Activated T-helper 1 cell treated with anti-CD3 and anti-CD28 coated beads, Interleukin-12 subunit alpha, Interleukin-12 subunit beta, Interleukin-2, Interleukin-4 antibody, amounts not matched to agents 30 ng/mL and 10 ng/mL and 1 ng/mL, durations not matched to agents 14 hours and 24 hours and 36 hours (primary cell): Measurements from ENCODE around the gene NR4A3. TPM values are rescaled to one million over a fixed set of nuclear protein-coding genes. Genes with fewer than 3 reads are reported as not detected.

Source experiments
- DNase-seq: peaks from one replicate; pipeline ENCODE4 v3.0.0; 2021; ENCODE audit warnings: low spot score
- H3K27ac Mint-ChIP-seq: one replicate; pipeline ENCODE4 v1.8.0; 2021; ENCODE audit warnings: mild to moderate bottlenecking, mixed read lengths
- H3K27me3 Mint-ChIP-seq: one replicate; pipeline ENCODE4 v1.8.0; 2022; ENCODE audit warnings: mild to moderate bottlenecking, moderate library complexity, mixed read lengths; ENCODE audit not compliant: insufficient read depth
- H3K36me3 Mint-ChIP-seq: one replicate; pipeline ENCODE4 v1.8.0; 2021; ENCODE audit warnings: low read depth, mixed read lengths
- H3K4me1 Mint-ChIP-seq: one replicate; pipeline ENCODE4 v1.8.0; 2021; ENCODE audit warnings: low read depth, mixed read lengths
- H3K4me3 Mint-ChIP-seq: one replicate; pipeline ENCODE4 v1.8.0; 2021; ENCODE audit warnings: mild to moderate bottlenecking, moderate library complexity, mixed read lengths
- H3K9me3 Mint-ChIP-seq: one replicate; pipeline ENCODE4 v1.8.0; 2021; ENCODE audit warnings: mixed read lengths
- intact Hi-C: fragments of 100-400 bp; cut with micrococcal nuclease; formaldehyde crosslinking; loops from one replicate; pipeline ENCODE4 v1.15.1; 2024
- total RNA-seq: library from RNA; stranded (reverse); gene quantifications from 2 replicates; pipeline ENCODE4 v1.2.3, GENCODE V29; 2022

The NR4A3 gene
- total RNA-seq, 1 donor from 2014 or later = 68.6 TPM

- intact Hi-C loops = loop anchor here (5.0 kb wide), 1 partner anchor 84 kb away; no protein-coding TSS in a partner anchor
- Mint-ChIP-seq H3K27me3 (peaks cover 6% of the 10 kb centered on the region), H3K4me1 (peaks cover 27% of the 10 kb centered on the region), H3K27ac (no peak overlapping the region), H3K4me3 (no peak overlapping the region), H3K9me3 (peaks cover 5% of the 10 kb centered on the region), H3K36me3 (peaks cover 8% of the 10 kb centered on the region)
- no peak for DNase-seq
Measured at GRCh38 chr9:99873531-99873930, 51.8 kb downstream of the NR4A3 start.

- peaks cover 5% of the 10 kb centered on the region for H3K9me3 Mint-ChIP-seq
- DNase-seq = no peak
- peaks cover 22% of the 10 kb centered on the region for H3K4me1 Mint-ChIP-seq
- H3K4me3 Mint-ChIP-seq = no peak overlapping the region
- no peak overlapping the region for H3K27ac Mint-ChIP-seq
- intact Hi-C loops = loop anchor here (5.0 kb wide), 1 partner anchor 83 kb away; no protein-coding TSS in a partner anchor
- H3K27me3 Mint-ChIP-seq = peaks cover 6% of the 10 kb centered on the region
- peaks cover 5% of the 10 kb centered on the region for H3K36me3 Mint-ChIP-seq
Measured at GRCh38 chr9:99873943-99874584, 52.4 kb downstream of the NR4A3 start.

DNA sequence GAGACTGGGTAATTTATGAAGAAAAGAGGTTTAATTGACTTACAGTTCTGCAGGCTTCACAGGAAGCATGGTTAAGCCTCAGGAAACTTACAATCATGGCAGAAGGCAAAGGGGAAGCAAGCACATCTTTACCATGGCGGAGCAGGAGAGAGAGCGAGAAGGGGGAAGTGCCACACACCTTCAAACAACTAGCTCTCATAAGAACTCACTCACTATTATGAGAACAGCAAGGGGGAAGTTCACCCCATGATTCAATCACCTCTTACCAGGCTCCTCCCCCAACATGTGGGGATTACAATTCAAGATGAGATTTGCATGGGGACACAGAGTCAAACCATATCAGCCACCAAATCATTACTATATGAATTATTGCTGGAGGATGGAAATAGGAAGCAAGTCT, 54.5 kb downstream of the NR4A3 start:
- no peak for DNase-seq
- H3K4me1 Mint-ChIP-seq = peaks cover 20% of the 10 kb centered on the region
- H3K27me3 Mint-ChIP-seq = peaks cover 6% of the 10 kb centered on the region
- peaks cover 9% of the 10 kb centered on the region for H3K9me3 Mint-ChIP-seq
- H3K27ac Mint-ChIP-seq = no peak overlapping the region
- H3K4me3 Mint-ChIP-seq = no peak overlapping the region
- H3K36me3 Mint-ChIP-seq = peaks cover 2% of the 10 kb centered on the region
- intact Hi-C loops = no loop called here

GRCh38 chr9:99878651-99879050, 57.0 kb downstream of the NR4A3 start:
- Mint-ChIP-seq H3K27ac (no peak overlapping the region), H3K36me3 (peaks cover 2% of the 10 kb centered on the region), H3K4me3 (no peak overlapping the region), H3K4me1 (peaks cover 31% of the 10 kb centered on the region), H3K9me3 (peaks cover 9% of the 10 kb centered on the region), H3K27me3 (peaks cover 6% of the 10 kb centered on the region)
- no peak for DNase-seq
- intact Hi-C loops = no loop called here

DNA sequence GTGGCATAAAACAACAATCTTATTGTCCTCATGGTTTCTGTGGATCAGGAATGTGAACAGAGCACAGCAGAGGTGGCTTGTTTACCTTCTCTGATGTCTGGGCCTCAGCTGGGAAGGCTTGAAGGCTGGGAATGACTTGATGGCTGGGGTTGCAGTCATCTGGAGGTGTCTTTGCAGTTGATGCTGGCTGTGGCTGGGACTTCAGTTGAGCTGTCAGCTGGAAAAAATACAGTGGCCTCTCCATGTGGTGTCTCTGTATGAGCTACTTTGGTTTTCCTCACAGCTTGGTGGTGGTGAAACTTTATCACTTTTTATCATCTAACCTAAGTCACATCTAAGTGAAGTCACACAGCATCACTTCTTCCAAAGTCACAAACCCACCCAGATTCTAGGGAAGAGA, 60.1 kb downstream of the NR4A3 start:
- no peak for DNase-seq
- Mint-ChIP-seq H3K27me3 (peaks cover 2% of the 10 kb centered on the region), H3K4me3 (no peak overlapping the region), H3K27ac (no peak overlapping the region), H3K9me3 (peaks cover 4% of the 10 kb centered on the region), H3K4me1 (peaks cover 24% of the 10 kb centered on the region), H3K36me3 (peaks cover 4% of the 10 kb centered on the region)
- intact Hi-C loops = no loop called here

- H3K4me3 Mint-ChIP-seq = no peak overlapping the region
- H3K4me1 Mint-ChIP-seq = peaks cover 16% of the 10 kb centered on the region
- no peak overlapping the region for H3K27ac Mint-ChIP-seq
- H3K27me3 Mint-ChIP-seq = peaks cover 2% of the 10 kb centered on the region
- DNase-seq = no peak
- H3K36me3 Mint-ChIP-seq = peaks cover 2% of the 10 kb centered on the region
- no peaks in the 10 kb centered on the region for H3K9me3 Mint-ChIP-seq
- intact Hi-C loops = no loop called here
Measured at GRCh38 chr9:99885747-99886146, 64.1 kb downstream of the NR4A3 start.

GRCh38 chr9:99889120-99889519, 67.4 kb downstream of the NR4A3 start:
- Mint-ChIP-seq H3K27ac (no peak overlapping the region), H3K4me3 (no peak overlapping the region), H3K9me3 (no peaks in the 10 kb centered on the region), H3K36me3 (peaks cover 2% of the 10 kb centered on the region), H3K27me3 (peaks cover 16% of the 10 kb centered on the region), H3K4me1 (peaks cover 3% of the 10 kb centered on the region)
- intact Hi-C loops = no loop called here
- no peak for DNase-seq

DNA sequence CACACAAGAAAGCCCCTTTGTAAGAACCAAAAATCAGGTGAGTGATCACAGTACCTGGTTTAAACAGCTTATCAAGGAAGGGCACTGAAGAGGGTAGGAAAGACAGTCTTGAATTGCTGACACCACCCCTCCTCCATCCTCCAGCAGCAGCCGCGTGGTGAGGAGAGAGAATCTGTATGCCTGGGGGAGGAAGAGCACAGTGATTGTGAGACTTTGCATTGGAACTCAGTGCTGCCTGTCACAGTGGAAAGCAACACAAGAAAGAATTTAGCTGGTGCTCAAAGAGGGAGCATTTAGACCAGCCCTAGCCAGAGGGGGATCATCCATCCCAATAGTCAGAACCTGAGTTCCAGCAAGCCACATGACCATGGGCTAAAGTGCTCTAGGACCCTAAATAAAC, 73.1 kb downstream of the NR4A3 start:
- Mint-ChIP-seq H3K9me3 (no peaks in the 10 kb centered on the region), H3K4me3 (no peak overlapping the region), H3K4me1 (no peaks in the 10 kb centered on the region), H3K36me3 (no peaks in the 10 kb centered on the region), H3K27me3 (peaks cover 36% of the 10 kb centered on the region), H3K27ac (no peak overlapping the region)
- intact Hi-C loops = no loop called here
- DNase-seq = no peak

DNA sequence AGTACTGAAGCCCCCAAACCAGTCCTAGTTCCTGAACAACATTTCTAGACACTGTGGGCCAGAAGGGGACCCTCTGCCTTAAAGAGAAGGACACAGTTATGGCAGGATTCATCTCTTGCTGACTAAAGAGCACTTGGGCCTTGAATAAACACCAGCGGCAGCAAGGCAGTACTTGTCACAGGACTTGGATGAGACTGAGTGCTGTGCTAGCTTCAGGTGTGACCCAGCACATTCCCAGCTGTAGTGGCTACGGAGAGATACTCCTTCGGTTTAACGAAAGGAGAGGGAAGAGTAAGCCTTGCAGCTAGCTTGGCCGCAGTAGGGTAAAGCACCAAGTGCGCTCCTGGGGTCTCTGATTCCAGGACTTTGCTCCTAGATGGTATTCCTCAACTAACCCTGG, 73.8 kb downstream of the NR4A3 start:
- Mint-ChIP-seq H3K27me3 (peaks cover 40% of the 10 kb centered on the region), H3K4me3 (no peak overlapping the region), H3K4me1 (no peaks in the 10 kb centered on the region), H3K36me3 (no peaks in the 10 kb centered on the region), H3K9me3 (no peaks in the 10 kb centered on the region), H3K27ac (no peak overlapping the region)
- DNase-seq = no peak
- intact Hi-C loops = no loop called here

- no peak for DNase-seq
- intact Hi-C loops = no loop called here
- Mint-ChIP-seq H3K36me3 (no peaks in the 10 kb centered on the region), H3K27ac (no peak overlapping the region), H3K4me1 (no peaks in the 10 kb centered on the region), H3K9me3 (no peaks in the 10 kb centered on the region), H3K27me3 (peaks cover 42% of the 10 kb centered on the region), H3K4me3 (no peak overlapping the region)
Measured at GRCh38 chr9:99896119-99896518, 74.4 kb downstream of the NR4A3 start.

DNA sequence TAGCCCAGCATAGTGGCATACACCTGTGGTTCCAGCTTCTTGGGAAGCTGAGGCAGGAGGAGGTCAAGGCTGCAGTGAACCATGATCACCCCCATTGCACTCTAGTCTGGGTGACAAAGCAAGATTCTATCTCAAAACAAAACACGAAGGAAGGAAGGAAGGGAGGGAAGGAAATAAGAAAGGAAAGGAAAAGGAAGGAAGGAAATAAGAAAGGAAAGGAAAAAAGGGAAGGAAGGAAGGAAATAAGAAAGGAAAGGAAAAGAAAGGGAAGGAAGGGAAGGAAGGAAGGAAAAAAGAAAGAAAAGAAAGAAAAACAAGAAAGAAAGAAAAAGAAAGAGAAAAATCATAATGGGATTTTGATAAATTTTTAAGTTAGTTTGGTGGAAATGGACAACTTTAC, 81.7 kb downstream of the NR4A3 start:
- intact Hi-C loops = no loop called here
- Mint-ChIP-seq H3K4me3 (no peak overlapping the region), H3K27me3 (peaks cover 26% of the 10 kb centered on the region), H3K27ac (no peak overlapping the region), H3K36me3 (peaks cover 1% of the 10 kb centered on the region), H3K4me1 (peaks cover 23% of the 10 kb centered on the region), H3K9me3 (no peaks in the 10 kb centered on the region)
- no peak for DNase-seq

GRCh38 chr9:99905833-99906402, 84.2 kb downstream of the NR4A3 start:
- peaks cover 33% of the 10 kb centered on the region for H3K4me1 Mint-ChIP-seq
- no peak for DNase-seq
- H3K27me3 Mint-ChIP-seq = peaks cover 13% of the 10 kb centered on the region
- no peaks in the 10 kb centered on the region for H3K9me3 Mint-ChIP-seq
- H3K36me3 Mint-ChIP-seq = peaks cover 3% of the 10 kb centered on the region
- H3K4me3 Mint-ChIP-seq = peak overlapping the region; percentile 96
- intact Hi-C loops = loop anchor here (1.0 to 5.0 kb wide), 7 partner anchors 39 to 691 kb away; partner anchors contain the start of gene INVS
- H3K27ac Mint-ChIP-seq = peak overlapping the region; percentile 92

DNA sequence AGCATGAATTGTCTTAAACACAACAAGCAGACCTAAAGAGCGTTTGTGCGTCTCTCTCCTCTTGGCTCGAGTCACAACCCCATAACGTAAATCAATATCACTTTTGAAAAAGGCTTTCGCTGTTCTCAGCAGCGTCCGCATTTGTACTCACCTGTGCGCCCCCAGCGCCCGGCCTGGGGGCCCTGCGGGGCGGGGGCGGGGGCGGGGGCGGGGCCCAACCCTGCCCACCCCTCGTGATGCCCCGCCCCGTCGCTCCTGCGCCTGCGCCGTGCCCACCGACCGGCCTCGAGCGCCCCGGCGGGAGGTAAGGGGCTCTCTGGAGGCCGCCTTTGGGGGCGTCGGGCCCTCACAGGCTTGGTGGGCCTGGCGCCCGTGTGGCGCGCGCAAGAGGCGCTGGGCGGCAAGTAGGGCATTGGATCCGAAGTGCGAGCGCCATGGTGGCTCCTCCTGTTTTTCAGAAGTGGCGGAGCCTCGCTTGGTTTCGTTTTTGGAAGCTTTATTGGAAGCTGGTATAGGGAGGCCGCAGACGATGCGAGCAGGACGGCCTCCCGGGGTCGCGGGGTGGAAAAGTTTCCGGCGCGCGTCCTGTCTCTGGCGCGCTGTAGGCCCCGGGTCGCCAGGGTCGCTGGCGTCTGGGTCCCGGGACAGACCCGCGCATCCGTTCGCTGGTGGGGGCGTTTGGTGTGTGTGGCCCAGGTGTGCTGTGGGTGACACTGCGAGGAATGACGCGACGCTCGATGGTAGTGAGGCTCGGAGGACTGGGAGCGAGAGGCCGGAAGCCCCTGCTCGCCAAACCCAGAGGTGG, 84.9 kb downstream of the NR4A3 start, which contains the start of gene STX17:
STX17 (plus strand) TSS at position 252 of the 805 bp plus-strand sequence. CDS start 8,586 bp downstream, outside the sequence.
- H3K36me3 Mint-ChIP-seq = peaks cover 8% of the 10 kb centered on the region
- no peaks in the 10 kb centered on the region for H3K9me3 Mint-ChIP-seq
- peaks cover 33% of the 10 kb centered on the region for H3K4me1 Mint-ChIP-seq
- H3K4me3 Mint-ChIP-seq = peak within 1 kb of the TSS; percentile 96
- DNase-seq = peak; percentile 72
- intact Hi-C loops = loop anchor here (1.0 to 5.0 kb wide), 7 partner anchors 39 to 691 kb away; partner anchors contain the start of gene INVS
- H3K27me3 Mint-ChIP-seq = peaks cover 13% of the 10 kb centered on the region
- peak within 1 kb of the TSS; percentile 96 for H3K27ac Mint-ChIP-seq
